GM18519 (cell line): Measurements from ENCODE around the gene DPT.

ENCODE experiments used
- ATAC-seq: cut with Tn5 transposase; IDR thresholded peaks from one replicate; pipeline ENCODE4 v1.9.1; 2021; ENCODE audit warnings: mild to moderate bottlenecking, moderate library complexity; ENCODE audit not compliant: unreplicated experiment, low FRiP score

The DPT gene

DNA sequence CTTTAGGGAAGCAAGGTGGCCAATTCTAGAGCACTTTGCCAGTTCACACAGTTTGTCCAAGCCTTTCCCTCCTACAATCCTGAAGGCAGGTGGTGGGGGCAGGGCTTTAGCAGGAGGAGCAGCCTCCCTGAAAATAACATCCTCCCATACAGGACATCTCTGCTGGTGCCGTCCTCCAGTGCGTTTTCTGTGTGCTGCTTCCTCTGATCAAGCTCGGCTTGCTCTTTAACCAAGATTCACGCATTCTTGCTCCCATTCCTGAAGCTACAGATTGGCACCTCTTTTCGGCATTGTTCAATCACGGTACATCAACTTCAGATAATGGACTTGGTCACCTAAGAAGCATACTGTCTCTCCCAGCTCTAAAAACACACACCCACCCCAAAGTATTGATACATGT lies 7.5 kb upstream of the DPT start:
- no peak for ATAC-seq

DNA sequence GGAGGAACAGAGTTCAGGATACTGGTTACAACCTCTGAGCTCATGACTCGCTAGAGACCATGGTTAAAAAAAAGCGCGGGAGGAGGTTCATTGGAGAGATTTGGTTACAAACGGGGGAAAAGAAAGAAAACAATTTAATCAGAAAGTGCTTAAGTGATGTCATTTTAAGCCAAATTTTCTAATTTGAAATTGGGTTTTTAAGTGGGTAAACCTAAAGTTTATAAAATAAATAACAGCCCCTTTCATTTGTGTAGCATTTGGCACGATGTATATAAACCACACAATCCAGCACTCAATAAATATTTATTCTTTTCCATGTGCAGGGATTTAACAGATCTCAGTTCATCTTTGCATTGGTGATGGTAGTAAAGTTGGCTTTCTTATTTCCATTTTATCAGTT lies 7.0 kb upstream of the DPT start:
- ATAC-seq = no peak

DNA sequence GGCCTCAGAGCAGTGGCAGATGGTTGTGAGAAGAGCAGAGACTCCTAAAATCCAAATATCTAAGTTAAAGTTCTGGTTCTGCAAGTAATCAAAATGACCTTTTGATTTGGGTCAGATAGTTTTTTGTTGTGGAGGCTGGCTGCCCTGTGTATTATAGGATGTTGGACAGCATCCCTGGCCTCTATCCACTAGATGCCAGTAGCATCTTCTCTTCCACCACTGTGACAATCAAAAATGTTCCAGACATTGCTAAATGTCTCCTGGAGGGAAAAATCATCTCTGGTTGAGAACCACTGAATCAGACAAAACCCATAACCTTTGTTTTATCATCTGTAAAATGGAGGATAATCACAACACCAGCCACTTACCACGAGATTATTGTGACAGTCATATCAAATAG lies 5.9 kb upstream of the DPT start:
- ATAC-seq = no peak

DNA sequence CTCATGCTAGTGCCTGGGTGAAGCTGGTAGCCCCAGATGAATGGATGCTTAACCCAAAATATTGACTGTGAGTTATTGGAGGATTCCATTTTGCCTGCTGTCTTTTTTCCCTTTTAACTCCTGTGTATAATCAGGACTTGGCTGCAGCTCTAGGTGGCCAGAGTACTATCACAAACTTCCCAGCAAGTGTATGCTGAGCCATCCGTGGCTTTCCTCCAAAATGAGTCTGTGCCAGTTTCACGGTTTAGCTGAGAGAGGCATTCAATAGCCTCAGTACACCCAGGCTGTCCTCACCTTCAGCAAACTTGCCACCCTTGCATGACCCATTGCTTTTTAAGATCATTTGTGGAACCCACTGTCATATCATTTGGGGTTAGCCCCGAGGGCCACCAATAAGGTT lies 5.3 kb upstream of the DPT start:
- no peak for ATAC-seq

DNA sequence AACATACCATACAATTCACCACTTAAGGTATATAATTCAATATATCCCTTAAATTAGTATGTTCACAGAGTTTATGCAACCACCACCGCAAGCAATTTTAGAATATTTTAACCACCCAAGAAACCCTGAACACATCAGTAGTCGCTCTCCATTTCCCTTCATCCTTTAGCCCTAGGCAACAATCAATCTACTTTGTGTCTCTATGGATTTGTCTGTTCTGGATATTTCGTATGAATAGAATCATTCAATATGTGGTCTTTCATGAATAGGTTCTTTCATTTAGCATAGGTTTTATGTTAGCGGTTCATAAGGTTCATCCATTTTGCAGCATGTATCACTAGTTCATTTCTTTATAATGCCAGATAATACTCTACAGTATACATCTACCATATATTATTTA lies 4.2 kb upstream of the DPT start:
- no peak for ATAC-seq

DNA sequence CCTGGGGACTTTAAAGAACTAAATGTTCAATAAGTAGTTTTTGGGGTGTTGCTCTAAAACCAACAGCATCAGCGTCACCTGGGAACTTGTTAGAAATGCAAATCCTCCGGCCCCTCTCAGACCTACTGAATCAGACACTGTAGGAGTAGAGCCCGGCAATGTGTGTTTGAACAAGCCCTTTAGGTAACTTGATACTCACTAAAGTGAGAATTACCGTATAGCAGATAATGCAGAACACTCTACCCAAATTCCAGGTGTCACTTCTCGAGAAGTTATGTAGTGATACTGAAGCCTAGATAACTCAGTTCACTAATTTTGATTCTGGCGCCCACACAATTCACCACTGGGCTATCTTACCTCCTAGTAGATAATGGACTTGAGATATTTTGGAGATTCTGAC lies 3.7 kb upstream of the DPT start:
- ATAC-seq = no peak

DNA sequence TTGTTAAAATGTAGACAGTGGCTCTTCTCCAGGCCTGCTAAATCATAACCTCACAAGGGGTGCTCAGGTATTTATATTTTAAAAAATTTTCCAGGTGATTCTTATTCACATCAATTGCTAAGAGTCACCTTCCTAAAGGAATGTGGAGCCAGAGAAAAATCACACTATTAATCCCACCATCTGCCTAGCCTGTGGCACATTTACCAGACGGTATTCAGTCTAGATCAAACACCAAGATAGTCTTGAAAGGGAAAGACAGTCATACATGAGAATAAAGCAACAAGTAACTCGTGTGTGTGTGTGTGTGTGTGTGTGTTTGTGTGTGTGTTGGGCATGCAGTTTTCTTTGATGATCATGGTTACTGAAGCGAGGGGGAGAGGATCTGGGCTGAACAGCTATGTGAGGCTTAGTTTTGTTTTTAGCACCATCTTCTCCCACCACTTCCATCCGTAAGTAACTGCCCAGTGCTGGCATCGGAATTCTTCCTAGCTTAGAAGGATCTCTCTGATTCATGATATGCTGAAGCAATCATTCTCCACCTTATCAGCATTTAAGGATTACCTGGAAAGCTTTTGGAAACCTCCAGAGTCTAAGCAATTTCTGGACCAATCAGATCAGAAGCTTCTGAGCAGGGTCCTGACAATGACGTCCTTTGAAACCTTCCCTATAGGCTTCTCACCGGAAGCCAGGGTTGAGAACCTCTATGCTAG lies 2.4 kb upstream of the DPT start:
- ATAC-seq = no peak

DNA sequence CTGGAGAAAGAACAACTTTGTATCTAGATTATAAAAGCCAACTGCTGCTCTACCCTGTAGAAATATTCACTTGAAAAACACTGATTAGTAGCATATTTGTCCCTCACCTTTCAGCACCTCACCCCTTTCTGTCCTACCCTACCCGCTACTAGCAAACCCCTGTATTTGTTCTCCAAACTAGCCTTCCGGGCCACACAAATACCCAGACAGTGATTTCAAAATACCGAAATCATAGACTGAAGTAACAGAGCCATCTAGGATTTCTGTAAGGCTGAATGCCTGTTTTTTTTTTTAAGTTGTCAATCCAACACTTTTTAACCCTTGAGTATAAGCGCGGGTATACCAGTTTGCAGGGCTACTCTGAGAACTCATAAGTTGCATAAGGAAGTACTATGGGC lies 398 bp upstream of the DPT start:
- no peak for ATAC-seq

DNA sequence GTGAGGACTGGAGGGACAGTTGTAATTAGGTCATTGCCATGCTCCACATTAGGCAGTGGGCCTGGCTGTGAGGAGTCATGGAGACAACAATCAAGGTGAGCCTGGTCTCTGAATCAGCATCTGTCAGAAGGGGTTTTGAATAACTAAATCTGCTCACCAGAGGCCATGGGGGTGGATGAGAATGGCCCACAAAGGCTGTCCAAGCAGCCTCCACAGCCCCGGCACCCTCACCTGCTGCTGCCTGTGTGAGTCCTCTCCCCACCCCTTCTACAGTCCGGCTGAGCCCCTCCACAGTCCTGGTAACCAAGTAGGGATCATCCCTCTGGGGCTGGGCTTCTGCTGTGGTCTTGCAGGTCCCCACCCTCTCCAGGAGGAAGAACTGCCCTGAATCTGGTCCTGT lies 2.3 kb downstream of the DPT start:
- no peak for ATAC-seq

DNA sequence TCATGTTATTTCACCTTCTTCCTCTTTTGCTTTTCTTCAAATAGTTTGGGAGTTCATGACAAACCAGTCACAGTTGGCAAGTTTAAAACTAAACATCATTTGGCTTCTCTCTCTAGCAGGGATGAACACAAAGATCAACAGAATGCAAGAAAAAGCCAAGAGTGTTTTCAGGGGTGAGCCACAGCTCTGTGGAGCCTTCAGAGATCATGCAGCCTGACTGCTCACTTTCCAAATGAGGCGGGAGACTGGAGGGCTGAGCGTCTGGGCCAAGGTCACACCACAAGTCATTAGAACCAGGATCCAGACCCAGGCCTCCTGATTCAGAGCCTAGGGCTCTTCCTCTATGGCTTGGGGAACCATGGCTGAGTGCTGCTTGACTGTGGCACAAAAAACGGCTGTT lies 2.7 kb downstream of the DPT start:
- no peak for ATAC-seq

DNA sequence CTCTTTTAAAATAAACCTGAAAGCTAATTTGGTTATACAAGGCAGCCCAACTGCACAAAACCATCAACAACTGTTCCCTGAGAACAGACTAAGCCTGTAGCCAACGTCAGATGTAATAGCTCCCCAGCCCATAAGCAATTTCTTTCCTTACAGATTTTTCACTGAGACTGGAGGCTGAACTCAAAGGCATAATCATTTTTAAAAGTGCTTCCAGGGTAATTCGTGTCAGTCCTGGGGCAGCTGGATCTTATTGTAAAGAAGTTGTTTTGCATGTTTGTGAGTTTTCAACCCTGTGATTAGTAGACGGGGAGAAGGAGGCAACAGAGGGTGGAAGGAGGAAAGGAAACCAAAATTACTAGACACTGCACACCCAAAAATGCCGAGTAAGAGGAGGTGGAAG lies 3.2 kb downstream of the DPT start:
- ATAC-seq = no peak

DNA sequence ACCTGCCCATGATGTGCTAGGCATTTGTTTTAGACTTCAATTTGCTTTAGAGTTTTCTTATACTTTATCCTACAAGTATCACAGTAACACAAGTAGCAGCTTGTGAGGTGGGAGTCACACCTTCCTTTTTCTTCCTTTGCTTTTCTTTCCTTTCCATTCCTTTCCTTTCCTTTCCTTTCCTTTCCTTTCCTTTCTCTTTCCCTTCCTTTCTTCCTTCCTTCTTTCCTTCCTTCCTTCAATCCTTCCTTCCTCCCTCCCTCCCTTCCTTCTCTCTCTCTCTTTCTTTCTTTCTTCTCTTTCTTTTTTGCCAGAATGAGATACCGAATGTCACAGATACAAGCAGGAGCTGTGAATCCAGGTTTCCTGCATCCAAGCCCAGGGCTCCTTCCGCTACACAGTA lies 3.9 kb downstream of the DPT start:
- ATAC-seq = no peak

DNA sequence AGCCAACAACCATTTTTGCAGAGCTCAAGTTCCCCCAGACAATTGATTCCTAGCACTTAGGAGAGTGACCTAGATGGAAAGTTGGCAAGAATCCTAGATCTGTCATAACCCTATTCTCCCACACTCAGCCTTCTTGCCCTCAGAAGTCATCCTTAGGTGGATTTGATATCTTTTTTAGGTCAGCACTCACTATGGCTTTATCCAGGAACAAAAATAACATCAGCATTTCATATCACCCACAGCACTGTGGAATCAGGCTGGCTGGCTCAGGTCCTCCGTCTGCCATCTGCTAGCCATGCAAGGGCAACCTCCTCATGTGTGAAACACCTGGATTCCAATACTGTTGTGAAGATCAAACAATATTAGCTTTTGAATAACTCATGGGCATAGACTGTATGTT lies 6.0 kb downstream of the DPT start:
- ATAC-seq = no peak

DNA sequence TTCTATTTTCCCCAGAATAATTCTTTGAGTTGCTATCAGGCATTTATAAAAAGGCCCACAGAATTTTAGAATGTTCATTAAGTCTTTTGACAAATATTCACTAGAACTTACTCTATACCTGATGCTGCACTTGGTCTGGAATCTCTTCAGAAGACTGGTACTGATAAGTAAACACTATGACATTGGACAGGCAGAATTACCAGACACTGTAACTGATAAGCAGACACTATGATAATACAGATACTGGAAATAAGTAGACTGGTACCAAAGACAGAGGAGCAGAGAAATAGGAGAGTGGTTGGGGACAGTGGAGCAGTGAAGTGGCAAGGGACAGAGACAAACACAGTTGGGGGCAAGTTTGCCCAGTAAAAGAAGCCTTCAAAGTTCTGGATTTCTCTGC lies 8.2 kb downstream of the DPT start:
- ATAC-seq = no peak

DNA sequence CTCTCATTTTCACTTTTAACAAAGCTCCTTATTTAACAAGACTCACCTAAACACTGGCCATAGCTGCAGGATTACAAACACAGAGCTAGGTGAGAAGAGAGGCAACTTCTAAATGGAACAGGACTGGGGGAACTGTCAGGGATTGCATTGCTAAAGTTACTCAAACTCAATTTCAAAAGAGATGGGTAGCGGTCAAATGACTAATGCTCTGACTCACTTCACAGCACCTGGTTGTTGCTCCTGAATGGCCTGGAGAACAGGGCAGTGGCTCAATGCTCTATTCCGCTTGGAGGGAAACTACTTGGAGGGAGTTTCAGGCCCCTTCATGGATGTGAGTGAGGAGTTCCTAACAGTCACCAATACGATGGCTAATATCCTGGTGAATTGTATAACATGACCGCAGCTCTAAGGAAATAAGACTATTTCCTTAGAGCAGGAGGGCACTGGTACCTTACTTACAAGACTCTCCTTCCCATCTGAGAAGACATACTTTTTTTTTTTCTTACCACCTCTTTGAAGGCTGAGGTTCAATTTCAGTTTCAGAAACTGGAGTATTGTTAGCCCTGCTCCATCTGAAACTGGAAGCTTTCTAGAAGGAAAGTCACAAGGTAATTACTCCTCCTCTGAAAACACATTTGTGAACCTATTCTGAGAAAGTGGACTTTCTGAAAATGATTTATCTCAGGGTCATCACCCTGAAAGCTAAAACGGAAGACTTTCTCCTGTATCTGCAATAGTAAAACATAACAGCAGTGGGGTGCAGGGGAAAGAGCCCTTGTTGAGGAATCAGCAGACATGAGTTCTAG lies 9.5 kb downstream of the DPT start:
- peak; percentile 69 for ATAC-seq

DNA sequence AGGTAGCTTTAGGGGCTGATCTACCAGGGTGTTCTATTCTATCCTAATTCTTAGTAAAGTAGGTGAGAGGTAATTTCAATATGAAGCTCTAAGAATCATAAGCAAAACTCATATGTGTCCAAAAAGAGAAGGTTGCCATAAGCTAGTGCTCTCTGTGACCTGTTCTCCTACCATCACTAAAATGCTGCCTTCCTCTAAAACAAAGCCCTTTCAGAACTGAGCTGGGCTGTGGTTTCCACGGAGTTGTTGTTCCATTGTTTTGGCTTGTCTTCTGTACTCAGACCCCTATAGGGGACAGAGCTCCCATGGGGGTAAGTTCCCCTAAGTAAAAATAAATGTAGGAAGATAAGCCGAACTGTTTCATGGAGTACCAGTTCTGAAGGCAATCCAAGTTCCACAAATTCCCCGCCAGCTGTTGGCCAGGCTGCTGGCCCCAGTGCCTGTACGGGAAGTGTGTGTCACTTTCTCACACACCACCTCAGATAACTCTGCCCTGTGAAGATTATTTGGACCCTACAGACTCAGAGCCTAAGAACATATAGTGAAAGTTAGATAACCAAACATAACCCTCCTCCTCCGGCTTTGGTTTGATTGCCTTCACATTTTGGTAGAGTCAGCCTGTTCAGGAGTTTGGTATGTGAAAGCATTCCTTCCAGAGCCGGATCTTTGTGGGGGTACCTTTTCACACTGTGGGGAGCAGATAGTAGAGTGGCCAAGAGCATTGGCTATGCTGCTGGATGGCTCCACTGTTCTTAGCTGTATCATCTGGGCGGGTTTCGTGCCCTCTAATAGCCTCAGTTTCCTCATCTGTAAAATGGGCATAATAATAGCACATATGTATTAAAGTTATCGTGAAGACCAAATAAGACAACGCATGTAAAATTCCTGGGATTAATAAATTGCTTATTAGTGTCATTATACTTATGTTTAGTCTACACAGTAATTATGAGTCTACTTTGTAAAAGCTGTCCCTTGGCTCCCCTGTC lies 10.8 kb downstream of the DPT start:
- ATAC-seq = no peak

DNA sequence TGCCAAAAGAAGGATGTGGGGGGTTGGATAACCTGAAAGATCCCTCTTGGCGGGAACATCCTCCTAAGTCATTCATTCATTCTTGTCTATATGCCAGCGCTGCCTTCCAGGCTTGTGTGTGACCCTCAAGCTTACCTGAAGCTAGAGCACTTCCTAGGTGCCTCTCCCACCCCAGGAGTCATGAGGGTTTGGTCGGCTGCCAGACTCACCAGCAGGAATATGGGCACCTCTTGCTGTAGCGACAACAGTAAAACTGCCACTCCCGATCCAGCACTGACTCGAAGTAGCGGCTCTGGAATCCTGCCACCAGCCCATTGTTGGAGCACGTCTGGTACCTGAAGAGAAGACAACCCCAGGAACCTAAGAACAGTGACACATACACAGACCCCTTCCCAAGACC lies 15.0 kb downstream of the DPT start:
- no peak for ATAC-seq

DNA sequence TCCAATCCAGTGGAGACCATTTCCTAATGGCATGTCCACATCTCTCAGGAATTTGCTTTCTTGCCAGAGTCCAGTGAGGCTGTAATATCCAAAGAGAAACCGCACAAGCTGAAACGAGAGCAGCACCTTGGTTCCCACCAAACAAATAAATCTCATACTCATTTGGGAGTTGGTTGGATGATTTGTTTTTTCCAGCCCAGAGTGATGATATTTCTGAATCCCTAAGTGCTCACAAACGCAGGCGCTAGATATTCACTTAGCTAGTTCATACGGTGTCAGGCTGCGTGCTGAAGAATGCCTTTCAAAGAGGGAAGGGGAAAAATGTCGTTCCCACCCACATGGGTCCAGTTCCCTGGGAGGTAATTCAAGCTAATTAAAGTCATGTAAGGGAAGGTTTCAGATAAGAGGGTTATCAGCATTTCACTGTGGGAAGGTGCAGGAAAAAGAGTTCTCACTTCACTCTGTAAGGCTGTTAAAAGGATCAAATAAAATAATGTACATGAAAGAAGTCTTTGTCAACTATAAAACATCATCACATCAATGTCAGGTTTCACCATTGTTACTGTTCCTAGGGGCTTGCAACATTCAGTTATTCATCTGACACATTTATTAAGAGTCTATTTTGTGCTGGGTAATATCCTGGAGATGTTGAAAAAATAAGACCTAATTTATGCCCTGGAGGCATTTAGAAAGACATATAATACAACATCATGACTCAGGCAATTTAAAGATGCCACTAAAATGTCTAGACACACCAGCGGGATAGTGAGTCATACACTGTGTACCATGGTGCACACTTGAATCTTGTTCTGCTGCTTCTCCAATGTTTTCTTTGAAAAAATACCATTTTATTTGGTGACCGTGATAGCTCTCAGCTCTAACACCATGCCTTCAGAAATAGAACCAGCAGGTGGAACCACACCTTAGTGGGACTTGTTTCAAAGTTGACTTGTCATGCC lies 19.3 kb downstream of the DPT start:
- ATAC-seq = no peak

DNA sequence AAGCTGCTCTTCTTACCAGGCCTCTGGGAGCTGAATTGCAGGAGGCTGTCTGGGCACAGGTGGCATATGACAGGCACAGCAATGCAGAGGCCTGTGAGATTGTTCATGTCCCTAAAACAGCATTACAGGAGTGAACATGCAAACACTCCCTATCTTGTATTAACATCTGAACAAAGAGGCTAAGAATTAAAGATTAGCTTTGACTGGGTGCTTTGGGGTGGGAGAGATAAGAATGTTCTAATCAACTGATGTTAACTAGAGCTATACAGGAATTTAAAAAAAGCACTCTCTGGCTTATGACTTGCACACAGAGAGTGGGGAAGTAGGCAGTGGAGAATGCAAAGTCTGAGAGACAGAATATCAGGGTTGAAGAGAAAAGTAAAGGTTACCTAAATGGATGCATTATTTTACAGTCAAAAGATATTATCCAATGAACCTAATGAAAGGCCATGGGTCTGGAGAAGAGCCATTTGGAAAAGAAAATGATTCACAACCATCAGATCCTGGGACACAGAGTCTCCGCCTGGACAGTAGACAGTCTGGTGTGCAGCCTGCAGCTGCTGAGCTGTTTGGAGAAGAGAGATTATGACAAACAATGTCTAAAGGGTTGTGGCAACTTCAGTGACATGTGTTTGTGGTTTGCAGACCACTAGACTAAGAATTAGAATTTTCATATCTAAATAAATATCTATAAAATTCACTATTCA lies 20.2 kb downstream of the DPT start:
- ATAC-seq = no peak
